ENCODE measurements around the gene ELFN1.

ELFN1 gene

GRCh38 chr7:1724118-1724910 lies 54.2 kb downstream of the ELFN1 start:
- DNase-seq (ENCODE audit: low read depth in 3 of 3, low spot score in 1 of 3) = no peak

- DNase-seq (ENCODE audit: low read depth in 3 of 3, low spot score in 1 of 3) = no peak
Observed at GRCh38 chr7:1725199-1725690, 55.2 kb downstream of the ELFN1 start.

DNA sequence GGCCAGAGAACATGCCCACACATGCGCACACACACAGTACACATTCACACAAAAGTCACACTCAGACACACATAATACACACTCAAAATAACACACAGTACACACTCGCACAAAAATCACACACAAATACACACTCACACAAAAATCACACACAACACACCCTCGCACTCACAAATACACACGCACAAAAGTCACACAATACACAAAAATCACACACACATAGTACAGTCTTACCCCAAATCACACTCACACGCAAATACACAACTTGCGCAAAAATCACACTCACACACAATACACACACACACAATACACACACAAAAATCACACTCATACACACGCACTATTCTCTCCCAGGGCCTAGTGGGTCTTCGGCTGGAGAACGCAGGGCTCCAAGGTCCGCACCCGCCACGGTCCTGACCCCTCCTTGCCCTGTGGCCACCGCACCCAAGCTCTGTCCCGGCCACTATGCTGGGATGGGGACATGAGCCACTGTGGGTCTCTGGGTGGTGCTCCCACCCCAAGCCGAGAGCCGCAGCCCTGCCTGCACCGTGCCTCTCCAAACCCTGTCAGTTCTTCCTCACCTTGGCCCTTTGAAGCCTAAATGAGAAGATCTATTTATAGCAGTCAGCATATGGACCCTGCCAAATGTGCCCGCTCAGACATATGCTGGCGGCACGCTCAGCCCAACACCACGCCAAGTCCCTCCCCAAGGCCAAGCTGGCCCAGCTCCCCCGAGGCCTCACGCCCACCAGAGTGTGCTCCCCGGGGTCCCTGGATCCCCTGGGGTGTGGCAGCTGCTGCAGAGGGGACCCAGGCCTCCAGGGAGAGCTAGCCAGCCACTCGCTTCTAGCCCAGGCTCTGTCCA lies 55.9 kb downstream of the ELFN1 start:
- no peak for DNase-seq (ENCODE audit: low read depth in 3 of 3, low spot score in 1 of 3)

- DNase-seq (ENCODE audit: low read depth in 3 of 3, low spot score in 1 of 3) = no peak
Observed at GRCh38 chr7:1727079-1727478, 57.0 kb downstream of the ELFN1 start.

GRCh38 chr7:1727812-1728570 lies 57.9 kb downstream of the ELFN1 start:
- no peak for DNase-seq (ENCODE audit: low read depth in 3 of 3, low spot score in 1 of 3)

DNA sequence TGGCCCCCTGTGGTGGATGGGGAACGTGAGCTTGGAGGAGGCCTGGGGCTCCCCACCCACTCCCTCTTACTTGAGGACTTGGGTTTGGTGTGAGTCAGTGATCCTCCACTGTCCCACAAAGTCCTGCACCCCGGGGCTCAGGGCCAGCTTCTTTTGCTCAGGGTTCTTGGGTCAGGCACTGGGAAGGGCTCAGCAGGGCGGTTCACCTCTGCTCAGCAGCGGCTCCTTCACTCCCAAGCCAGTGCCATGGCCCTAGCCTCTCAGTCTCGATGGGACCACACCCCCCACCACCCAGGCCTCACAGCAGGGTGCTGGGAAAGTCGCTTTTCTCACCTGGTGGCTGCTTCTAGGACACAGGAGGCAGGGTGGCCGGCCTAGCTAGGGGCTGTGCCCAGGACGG lies 59.1 kb downstream of the ELFN1 start:
- DNase-seq (ENCODE audit: low read depth in 3 of 3, low spot score in 1 of 3) = no peak

GRCh38 chr7:1729773-1730172 lies 59.7 kb downstream of the ELFN1 start:
- DNase-seq (ENCODE audit: low read depth in 3 of 3, low spot score in 1 of 3) = no peak

DNA sequence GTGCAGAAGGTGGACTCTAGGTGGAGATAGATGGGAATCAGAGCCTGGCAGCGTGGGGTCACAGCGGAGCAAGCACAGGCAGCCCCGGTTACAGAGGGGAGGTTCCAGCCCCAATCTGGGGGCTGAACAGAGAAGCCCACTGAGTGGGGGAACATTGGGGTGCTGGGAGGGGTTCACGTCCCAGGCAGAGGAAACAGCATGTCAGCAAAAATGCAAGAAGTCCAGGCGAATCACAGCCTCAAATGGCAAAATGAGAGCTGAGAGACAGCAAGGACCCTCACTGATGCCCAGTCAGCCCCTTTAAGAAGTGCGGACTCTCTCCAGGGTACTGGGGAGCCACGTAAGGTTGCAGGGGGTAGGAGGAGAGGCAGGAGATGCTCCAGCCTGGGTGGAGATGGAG lies 62.0 kb downstream of the ELFN1 start:
- no peak for DNase-seq (ENCODE audit: low read depth in 3 of 3, low spot score in 1 of 3)

- DNase-seq (ENCODE audit: low read depth in 3 of 3, low spot score in 1 of 3) = no peak
Observed at GRCh38 chr7:1732645-1733044, 62.6 kb downstream of the ELFN1 start.

DNA sequence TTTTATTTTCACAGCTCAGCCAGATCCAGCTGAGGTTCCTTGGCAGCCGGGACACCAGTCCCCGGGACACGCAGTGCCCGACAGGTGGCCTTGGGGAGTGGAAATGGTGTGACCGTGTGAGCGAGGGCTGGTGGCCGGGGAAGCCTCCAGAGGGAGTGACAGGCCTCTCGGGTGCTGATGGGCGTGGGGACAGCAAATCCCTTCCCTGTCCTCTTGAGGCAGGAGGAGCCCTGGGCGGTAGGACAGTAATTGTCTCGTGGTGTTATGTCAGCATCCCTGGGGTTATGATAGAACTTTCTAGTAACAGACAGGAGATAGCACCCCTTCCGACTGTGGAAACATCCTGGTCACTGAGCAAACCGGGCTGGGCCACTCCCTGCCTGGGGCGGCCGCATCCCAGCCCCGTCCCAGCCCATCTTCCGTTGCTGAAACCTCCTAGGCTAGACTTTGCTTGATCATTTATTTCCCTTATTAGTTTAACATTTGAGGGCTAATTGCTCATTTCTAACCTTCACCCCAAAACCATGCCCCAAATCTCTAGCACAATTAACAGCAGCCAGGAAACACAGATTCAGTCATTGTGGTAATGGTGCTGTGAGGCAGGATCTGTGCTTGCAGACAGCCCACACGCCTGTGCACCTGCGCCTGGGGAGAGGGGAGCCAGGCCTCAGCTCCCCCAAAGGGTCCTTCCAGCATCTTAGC lies 63.3 kb downstream of the ELFN1 start:
- DNase-seq (ENCODE audit: low read depth in 3 of 3, low spot score in 1 of 3) = no peak

GRCh38 chr7:1733908-1734730 lies 64.0 kb downstream of the ELFN1 start:
- DNase-seq (ENCODE audit: low read depth in 3 of 3, low spot score in 1 of 3) = no peak

- DNase-seq (ENCODE audit: low read depth in 3 of 3, low spot score in 1 of 3) = no peak
Observed at GRCh38 chr7:1735262-1735661, 65.2 kb downstream of the ELFN1 start.

GRCh38 chr7:1735806-1736483 lies 65.9 kb downstream of the ELFN1 start:
- no peak for DNase-seq (ENCODE audit: low read depth in 3 of 3, low spot score in 1 of 3)

DNA sequence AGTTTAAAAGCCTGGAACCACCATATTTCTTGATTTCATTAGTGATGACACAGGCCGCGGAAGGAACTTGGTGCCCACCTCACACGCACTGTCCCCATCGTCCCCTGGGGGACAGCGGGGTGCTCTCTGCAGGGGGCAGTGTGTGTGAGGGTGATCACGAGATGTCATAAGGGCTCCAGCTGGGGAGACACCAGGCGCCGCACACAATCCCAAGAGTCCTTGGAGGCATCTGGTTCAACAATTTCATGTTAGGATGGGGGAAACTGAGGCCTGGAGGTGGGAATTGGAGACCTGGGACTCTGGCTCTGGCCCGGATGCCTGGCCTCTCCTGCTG lies 66.4 kb downstream of the ELFN1 start:
- no peak for DNase-seq (ENCODE audit: low read depth in 3 of 3, low spot score in 1 of 3)

GRCh38 chr7:1736830-1737229 lies 66.8 kb downstream of the ELFN1 start:
- DNase-seq (ENCODE audit: low read depth in 3 of 3, low spot score in 1 of 3) = no peak

GRCh38 chr7:1737523-1737922 lies 67.4 kb downstream of the ELFN1 start:
- DNase-seq (ENCODE audit: low read depth in 3 of 3, low spot score in 1 of 3) = no peak

DNA sequence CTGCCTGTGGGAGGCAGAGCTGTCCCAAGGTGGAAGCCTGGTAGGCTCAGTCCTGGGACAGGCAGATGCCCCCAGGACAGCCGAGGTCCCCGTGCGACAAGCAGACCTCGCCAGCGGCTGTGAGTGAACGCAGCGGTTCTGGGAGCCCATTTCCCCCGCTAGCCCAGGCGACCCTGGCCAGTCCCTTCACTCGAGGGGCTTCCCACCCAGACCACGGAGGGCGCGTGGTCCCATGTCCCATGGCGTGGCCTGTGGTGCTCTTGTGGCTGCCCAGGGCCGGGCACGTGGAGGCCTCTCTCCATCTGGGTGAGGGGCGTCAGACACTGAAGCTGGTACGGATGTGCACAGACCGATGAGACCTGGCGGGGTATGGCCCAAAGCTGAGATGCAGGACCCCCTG lies 67.9 kb downstream of the ELFN1 start:
- DNase-seq (ENCODE audit: low read depth in 3 of 3, low spot score in 1 of 3) = no peak

DNA sequence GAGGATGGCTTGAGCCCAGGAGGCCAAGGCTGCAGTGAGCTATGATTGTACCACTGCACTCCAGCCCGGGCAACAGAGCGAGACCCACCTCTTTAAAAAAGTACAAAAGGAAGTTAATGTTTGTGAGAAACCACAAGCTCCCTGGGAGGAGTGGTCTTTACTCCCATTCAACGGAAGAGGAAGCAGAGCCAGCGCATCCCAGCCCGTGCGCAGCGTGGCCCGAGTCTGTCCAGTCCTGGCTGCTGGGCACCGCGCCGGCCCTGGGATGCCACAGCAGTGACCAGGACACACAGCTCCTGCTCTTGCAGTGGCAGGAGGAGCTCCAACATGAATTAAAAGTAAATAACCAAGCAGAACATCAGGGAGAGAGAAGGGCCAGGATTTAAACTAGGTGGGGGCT lies 68.4 kb downstream of the ELFN1 start:
- no peak for DNase-seq (ENCODE audit: low read depth in 3 of 3, low spot score in 1 of 3)

DNA sequence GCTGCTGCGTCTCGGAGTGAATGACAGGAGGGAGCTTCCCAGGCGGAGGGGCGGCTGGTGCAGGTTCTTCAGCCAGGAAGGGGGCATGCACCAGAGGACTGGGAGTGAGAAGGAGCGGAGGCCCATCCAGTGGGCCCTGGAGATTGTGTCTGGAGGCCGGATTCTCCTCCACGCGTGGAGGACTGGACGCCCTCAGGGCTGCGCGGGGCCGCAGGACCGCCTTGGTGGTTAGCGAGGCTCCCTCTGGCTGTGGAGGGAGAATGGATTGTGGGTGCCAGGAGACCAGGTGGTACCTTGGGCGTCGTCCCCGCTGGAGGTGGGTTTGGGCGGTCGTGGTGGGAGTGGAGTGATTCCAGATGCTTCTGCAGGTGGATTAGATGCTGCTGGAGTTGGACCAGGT lies 68.9 kb downstream of the ELFN1 start:
- DNase-seq (ENCODE audit: low read depth in 3 of 3, low spot score in 1 of 3) = no peak

GRCh38 chr7:1739593-1739992 lies 69.5 kb downstream of the ELFN1 start:
- no peak for DNase-seq (ENCODE audit: low read depth in 3 of 3, low spot score in 1 of 3)

All from stimulated activated CD4-positive, alpha-beta T cell treated with anti-CD3 and anti-CD28 coated beads, TNF-alpha, amount 100 ng/mL, for 1 hour (primary cell).